Erythroblast (primary cell): ENCODE measurements around the gene SUPT3H.

Source experiments
- GATA1 ChIP-seq: IDR thresholded peaks from 2 replicates; pipeline ENCODE4 v1.6.1; 2011; ENCODE audit warnings: low read depth, mild to moderate bottlenecking, control low read depth, low read length, moderate library complexity
- POLR2A ChIP-seq: IDR thresholded peaks from 2 replicates; pipeline ENCODE4 v1.6.1; 2011; ENCODE audit warnings: mild to moderate bottlenecking, low read length

GRCh38 chr6:45073771-45074170 lies 304.0 kb downstream of the SUPT3H start:
- TF ChIP-seq POLR2A = no peak
- TF ChIP-seq GATA1 = no peak
